Keratinocyte (primary cell): Measurements from ENCODE around the gene LPCAT2. TPM values are rescaled to one million over a fixed set of nuclear protein-coding genes. Genes with fewer than 3 reads are reported as not detected.

ENCODE experiments used
- DNase-seq: peaks from one replicate; pipeline ENCODE4 v3.0.0-alpha.2; 2011; ENCODE audit warnings: low read depth, missing footprints, low spot score
- FAIRE-seq: peaks from 2 replicates; lab custom pipeline; 2011; peaks lifted over from hg19 to GRCh38; lab: Jason Lieb, UNC
- H2AFZ ChIP-seq: 2 replicates; pipeline ENCODE4 v1.6.0; 2012; ENCODE audit warnings: low read length, control low read depth, inconsistent platforms; ENCODE audit not compliant: control insufficient read depth
- H3K27ac ChIP-seq: 2 replicates; pipeline ENCODE4 v1.5.1; 2011; ENCODE audit warnings: low read length; ENCODE audit not compliant: control insufficient read depth, insufficient read depth
- H3K27me3 ChIP-seq: 3 replicates; pipeline ENCODE4 v1.6.0; 2011; ENCODE audit warnings: low read length; ENCODE audit not compliant: control insufficient read depth, insufficient read depth; ENCODE audit errors: extremely low read depth
- H3K36me3 ChIP-seq, 2 experiments: 2 replicates in 1 of 2; 3 replicates in 1 of 2; pipeline ENCODE4 v1.5.1; 2011; ENCODE audit warnings: low read length in 2 of 2, mild to moderate bottlenecking in 1 of 2; ENCODE audit not compliant: control insufficient read depth in 2 of 2, insufficient read depth in 2 of 2; ENCODE audit errors: extremely low read depth in 1 of 2
- H3K4me1 ChIP-seq: 3 replicates; pipeline ENCODE4 v1.5.1; 2011; ENCODE audit warnings: low read length; ENCODE audit not compliant: control insufficient read depth, insufficient read depth; ENCODE audit errors: extremely low read depth
- H3K4me2 ChIP-seq: 3 replicates; pipeline ENCODE4 v1.6.0; 2011; ENCODE audit warnings: low read depth, low read length; ENCODE audit not compliant: control insufficient read depth, insufficient read depth; ENCODE audit errors: extremely low read depth
- H3K4me3 ChIP-seq, 3 experiments: fragments of 200-600 bp in 1 of 3; sonication (generic) in 1 of 3; 2 replicates in 2 of 3; 3 replicates in 1 of 3; pipeline ENCODE4 v1.5.1; 2011 to 2016; ENCODE audit warnings: low read length in 3 of 3, mild to moderate bottlenecking in 3 of 3, control low read depth in 2 of 3, inconsistent platforms in 1 of 3, low read depth in 1 of 3, mixed read lengths in 1 of 3, mixed run types in 1 of 3, moderate library complexity in 1 of 3; ENCODE audit not compliant: control insufficient read depth in 2 of 3, insufficient read depth in 2 of 3; ENCODE audit errors: extremely low read depth in 1 of 3
- H3K79me2 ChIP-seq: 2 replicates; pipeline ENCODE4 v1.6.0; 2012; ENCODE audit warnings: low read length; ENCODE audit not compliant: control insufficient read depth, insufficient read depth
- H3K9ac ChIP-seq: 3 replicates; pipeline ENCODE4 v1.6.0; 2011; ENCODE audit warnings: low read length; ENCODE audit not compliant: control insufficient read depth, insufficient read depth; ENCODE audit errors: extremely low read depth
- H3K9me1 ChIP-seq: 3 replicates; pipeline ENCODE4 v1.6.0; 2011; ENCODE audit warnings: low read length; ENCODE audit not compliant: control insufficient read depth, insufficient read depth; ENCODE audit errors: extremely low read depth
- H3K9me3 ChIP-seq: 2 replicates; pipeline ENCODE4 v1.5.1; 2012; ENCODE audit warnings: low read depth, low read length; ENCODE audit not compliant: control insufficient read depth
- H4K20me1 ChIP-seq: 3 replicates; pipeline ENCODE4 v1.6.0; 2011; ENCODE audit warnings: low read length; ENCODE audit not compliant: control insufficient read depth, insufficient read depth; ENCODE audit errors: extremely low read depth
- CTCF ChIP-seq, 3 experiments: IDR thresholded peaks in 1 of 3; conservative IDR thresholded peaks in 1 of 3; optimal IDR thresholded peaks in 1 of 3; 2 replicates in 2 of 3; 3 replicates in 1 of 3; pipeline versions ENCODE3 to v1.5.1; 2011; ENCODE audit warnings: low read length in 3 of 3, mild to moderate bottlenecking in 3 of 3, moderate library complexity in 2 of 3, control low read depth in 1 of 3, inconsistent platforms in 1 of 3; ENCODE audit not compliant: insufficient read depth in 2 of 3; ENCODE audit errors: extremely low read depth in 1 of 3
- EZH2 ChIP-seq: IDR thresholded peaks from one replicate; pipeline ENCODE4 v1.6.1; 2012; ENCODE audit warnings: inconsistent platforms, mild to moderate bottlenecking, low read length, moderate library complexity
- dilution Hi-C: fragments of 300-500 bp; cut with MboI; formaldehyde crosslinking; loops from one replicate; pipeline ENCODE4 v1.7.0; 2020; ENCODE audit warnings: low sequenced_read_pairs; ENCODE audit not compliant: extremely low pct_ligation_motif_present
- polyA plus RNA-seq, 5 experiments: library from polyadenylated mRNA; depleted of rRNA in 3 of 5; stranded (reverse) in 3 of 5; stranded (forward) in 1 of 5; unstranded in 1 of 5; fragments of >200 nt; gene quantifications; 1 replicate in 1 of 5; 2 replicates in 3 of 5; 3 replicates in 1 of 5; pipeline versions ENCODE4 v1.2.1 to v1.2.3, GENCODE V29; 2011 to 2012; ENCODE audit warnings: missing spikeins in 2 of 5, low read depth in 1 of 5, low replicate concordance in 1 of 5

LPCAT2 gene
- polyA plus RNA-seq, 1 donor (not counting 4 experiments of a cell fraction or from before 2014, with no cell fraction given), result 54.4 TPM

- no peaks in the 10 kb centered on the region for H3K9me3 ChIP-seq
- H4K20me1 ChIP-seq, result no peaks in the 10 kb centered on the region
- FAIRE-seq, result peak; percentile 98
- no peak overlapping the region for H2AFZ ChIP-seq
- peak overlapping the region; percentile 48 to 92 (median 73) for H3K4me3 ChIP-seq
- peak overlapping the region; percentile 81 for H3K9ac ChIP-seq
- H3K27ac ChIP-seq, result peak overlapping the region; percentile 97
- DNase-seq, result peak; percentile 64
- peak overlapping the region; percentile 98 for H3K4me2 ChIP-seq
- no peaks in the 10 kb centered on the region for H3K9me1 ChIP-seq
- no peaks in the 10 kb centered on the region for H3K27me3 ChIP-seq
- peaks cover 0 to 3% of the 10 kb centered on the region in 2 experiments for H3K36me3 ChIP-seq
- no peak for TF ChIP-seq EZH2
- no peak for TF ChIP-seq CTCF (optimal IDR thresholded peaks at IDR 0.05 in 1 of 3, IDR thresholded peaks at IDR 0.05 in 1 of 3, conservative IDR thresholded peaks at IDR 0.05 in 1 of 3; ENCODE audit: extremely low read depth in 1 of 3, insufficient read depth in 2 of 3, low read length in 3 of 3)
- peaks cover 13% of the 10 kb centered on the region for H3K79me2 ChIP-seq
- dilution Hi-C loops, result no loop called here
- H3K4me1 ChIP-seq, result peaks cover 35% of the 10 kb centered on the region
Measured at GRCh38 chr16:55568207-55568606, 59.3 kb downstream of the LPCAT2 start.

- Histone ChIP-seq H3K4me2 (peak overlapping the region; percentile 98), H3K9ac (peak overlapping the region; percentile 81), H2AFZ (no peak overlapping the region), H3K4me3 (peak overlapping the region; percentile 48 to 92 (median 73)), H3K27ac (peak overlapping the region; percentile 97), H3K4me1 (peaks cover 29% of the 10 kb centered on the region), H3K9me3 (no peaks in the 10 kb centered on the region), H3K9me1 (no peaks in the 10 kb centered on the region), H3K79me2 (peaks cover 13% of the 10 kb centered on the region), H4K20me1 (no peaks in the 10 kb centered on the region), H3K36me3 (peaks cover 0 to 3% of the 10 kb centered on the region in 2 experiments), H3K27me3 (no peaks in the 10 kb centered on the region)
- DNase-seq, result no peak
- TF ChIP-seq EZH2 (no peak), CTCF (optimal IDR thresholded peaks at IDR 0.05 in 1 of 3, IDR thresholded peaks at IDR 0.05 in 1 of 3, conservative IDR thresholded peaks at IDR 0.05 in 1 of 3; ENCODE audit: extremely low read depth in 1 of 3, insufficient read depth in 2 of 3, low read length in 3 of 3) (no peak)
- dilution Hi-C loops, result no loop called here
- FAIRE-seq, result peak; percentile 83
Measured at GRCh38 chr16:55569025-55569424, 60.2 kb downstream of the LPCAT2 start.
